ENCODE data around the gene GTPBP6.

GTPBP6 gene

GRCh38 chrX:338281-338835, 19.8 kb upstream of the GTPBP6 start:
- TF ChIP-seq, protein P1, sequence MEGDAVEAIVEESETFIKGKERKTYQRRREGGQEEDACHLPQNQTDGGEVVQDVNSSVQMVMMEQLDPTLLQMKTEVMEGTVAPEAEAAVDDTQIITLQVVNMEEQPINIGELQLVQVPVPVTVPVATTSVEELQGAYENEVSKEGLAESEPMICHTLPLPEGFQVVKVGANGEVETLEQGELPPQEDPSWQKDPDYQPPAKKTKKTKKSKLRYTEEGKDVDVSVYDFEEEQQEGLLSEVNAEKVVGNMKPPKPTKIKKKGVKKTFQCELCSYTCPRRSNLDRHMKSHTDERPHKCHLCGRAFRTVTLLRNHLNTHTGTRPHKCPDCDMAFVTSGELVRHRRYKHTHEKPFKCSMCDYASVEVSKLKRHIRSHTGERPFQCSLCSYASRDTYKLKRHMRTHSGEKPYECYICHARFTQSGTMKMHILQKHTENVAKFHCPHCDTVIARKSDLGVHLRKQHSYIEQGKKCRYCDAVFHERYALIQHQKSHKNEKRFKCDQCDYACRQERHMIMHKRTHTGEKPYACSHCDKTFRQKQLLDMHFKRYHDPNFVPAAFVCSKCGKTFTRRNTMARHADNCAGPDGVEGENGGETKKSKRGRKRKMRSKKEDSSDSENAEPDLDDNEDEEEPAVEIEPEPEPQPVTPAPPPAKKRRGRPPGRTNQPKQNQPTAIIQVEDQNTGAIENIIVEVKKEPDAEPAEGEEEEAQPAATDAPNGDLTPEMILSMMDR (IDR thresholded peaks at IDR 0.05): no peak
- TF ChIP-seq ZFX (IDR thresholded peaks at IDR 0.05; ENCODE audit: borderline replicate concordance): no peak
- H3K27ac ChIP-seq: no peak overlapping the region

- TF ChIP-seq ZFX (IDR thresholded peaks at IDR 0.05; ENCODE audit: borderline replicate concordance): no peak
- TF ChIP-seq, protein P1 (IDR thresholded peaks at IDR 0.05): no peak
- H3K27ac ChIP-seq: no peak overlapping the region
These were observed 18.8 kb upstream of the GTPBP6 start for GRCh38 chrX:337331-337831.

DNA sequence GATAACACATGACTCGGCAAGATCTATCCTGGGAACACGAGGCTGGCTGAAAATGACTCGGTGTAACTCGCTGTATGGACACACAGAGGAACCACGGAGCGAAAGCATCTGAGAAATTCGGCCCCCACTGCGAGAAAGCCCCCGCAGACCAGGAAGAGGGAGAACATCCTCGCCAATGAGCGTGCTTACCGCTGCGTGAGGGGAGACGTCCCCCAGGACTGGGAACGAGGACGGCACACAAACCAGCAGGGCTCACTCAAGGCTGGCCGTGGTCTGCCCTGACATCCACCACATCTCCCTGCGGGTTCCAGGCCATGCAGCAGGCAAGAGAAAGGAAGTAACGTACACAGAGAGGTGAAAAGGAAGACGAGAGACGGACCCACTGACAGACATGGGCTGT, 17.6 kb upstream of the GTPBP6 start:
- TF ChIP-seq ZFX (IDR thresholded peaks at IDR 0.05; ENCODE audit: borderline replicate concordance): no peak
- TF ChIP-seq, protein P1 (IDR thresholded peaks at IDR 0.05): no peak
- H3K27ac ChIP-seq: no peak overlapping the region

DNA sequence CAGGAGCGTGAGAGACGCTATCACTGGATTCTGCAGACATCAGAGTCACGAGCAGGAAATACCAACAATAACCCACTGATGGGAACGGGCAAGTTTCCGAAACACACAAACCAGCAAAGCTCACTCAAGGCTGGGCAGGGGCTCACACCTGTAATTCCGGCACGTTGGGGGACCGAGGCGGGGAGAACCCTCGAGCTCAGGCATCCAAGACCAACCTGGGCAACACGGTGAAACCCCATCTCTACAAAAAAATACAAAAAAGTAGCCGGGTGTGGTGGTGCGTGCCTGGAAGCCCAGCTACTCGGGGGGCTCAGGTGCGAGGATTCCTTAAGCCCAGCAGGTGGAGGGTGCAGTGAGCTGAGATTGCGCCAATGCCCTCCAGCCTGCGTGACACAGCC, 17.2 kb upstream of the GTPBP6 start:
- no peak overlapping the region for H3K27ac ChIP-seq
- TF ChIP-seq ZFX (IDR thresholded peaks at IDR 0.05; ENCODE audit: borderline replicate concordance): no peak
- TF ChIP-seq, protein P1 (IDR thresholded peaks at IDR 0.05): no peak

DNA sequence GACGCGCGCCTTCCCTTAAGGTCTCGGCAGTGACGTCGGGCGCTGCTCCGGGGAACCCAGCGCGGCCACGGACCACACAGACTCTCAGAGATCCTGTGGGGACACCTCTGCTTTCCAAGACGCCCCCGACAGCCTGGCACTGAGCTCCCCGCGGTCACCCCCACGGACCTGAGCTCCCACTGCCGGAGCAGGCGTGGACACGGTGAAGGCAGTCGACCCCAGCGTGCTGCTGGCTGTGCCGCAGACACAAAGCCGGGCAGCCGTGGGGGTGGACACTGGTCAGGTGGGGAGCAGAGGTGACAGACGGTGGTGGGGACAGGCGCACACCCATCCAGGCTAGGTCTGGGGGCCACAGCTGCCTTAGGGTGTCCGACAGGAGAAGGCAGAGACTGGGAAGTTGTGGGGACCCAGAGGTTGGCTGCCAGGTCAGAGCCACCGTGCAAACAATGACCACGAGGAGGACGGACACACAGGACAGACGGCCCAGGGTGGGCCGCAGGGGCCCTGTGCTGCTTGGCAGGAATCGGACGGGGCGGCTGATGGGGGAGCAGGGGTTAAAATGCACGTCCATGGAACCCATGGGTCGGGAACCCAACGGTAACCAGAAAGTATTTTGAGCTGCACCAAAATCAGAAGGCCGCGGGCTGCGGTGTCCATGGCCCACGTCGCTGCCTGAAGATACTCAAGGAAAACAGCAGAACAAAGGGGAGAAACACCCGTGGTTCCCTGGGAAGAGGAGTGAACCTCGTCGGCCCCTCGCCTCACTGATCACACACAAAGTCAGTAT, 16.6 kb upstream of the GTPBP6 start:
- TF ChIP-seq ZFX (IDR thresholded peaks at IDR 0.05; ENCODE audit: borderline replicate concordance): no peak
- TF ChIP-seq, protein P1 (IDR thresholded peaks at IDR 0.05): no peak
- no peak overlapping the region for H3K27ac ChIP-seq

- TF ChIP-seq, protein P1 (IDR thresholded peaks at IDR 0.05): no peak
- TF ChIP-seq ZFX (IDR thresholded peaks at IDR 0.05; ENCODE audit: borderline replicate concordance): no peak
- H3K27ac ChIP-seq: no peak overlapping the region
These were observed 15.8 kb upstream of the GTPBP6 start for GRCh38 chrX:334331-334891.
